ENCODE data around the gene PISD.
"Not testable (repeated sequence)": the region's sequence is repeated elsewhere in the genome, so short reads cannot be mapped to it uniquely, and the experiment has no call there.

The PISD gene

GRCh38 chr22:31661851-31662667, at the start of gene PISD:
TSS of gene PISD (minus strand) at chr22:31662215. CDS start at chr22:31662208, 7 bp downstream.
- peak; percentile 87 for DNase-seq

- DNase-seq = not testable (repeated sequence)
Observed at GRCh38 chr22:31711226-31711625, 49.2 kb upstream of the PISD start.

DNA sequence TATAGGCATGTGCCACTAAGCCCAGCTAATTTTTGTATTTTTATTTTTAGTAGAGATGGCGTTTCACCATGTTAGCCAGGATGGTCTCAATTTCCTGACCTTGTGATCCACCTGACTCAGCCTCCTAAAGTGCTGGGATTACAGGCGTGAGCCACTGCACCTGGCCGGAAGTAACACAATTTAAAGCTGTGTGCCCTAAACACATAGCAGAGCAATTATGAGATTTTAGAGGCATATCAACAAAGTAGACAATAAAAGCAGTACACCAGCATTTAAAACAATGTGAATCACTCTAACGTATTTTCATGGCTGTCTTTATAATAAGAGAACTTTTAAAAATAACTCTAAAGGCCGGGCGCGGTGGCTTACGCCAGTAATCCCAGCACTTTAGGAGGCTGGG, 45.5 kb upstream of the PISD start:
- no peak for DNase-seq

- no peak for DNase-seq
Observed at GRCh38 chr22:31695423-31695822, 33.4 kb upstream of the PISD start.

DNA sequence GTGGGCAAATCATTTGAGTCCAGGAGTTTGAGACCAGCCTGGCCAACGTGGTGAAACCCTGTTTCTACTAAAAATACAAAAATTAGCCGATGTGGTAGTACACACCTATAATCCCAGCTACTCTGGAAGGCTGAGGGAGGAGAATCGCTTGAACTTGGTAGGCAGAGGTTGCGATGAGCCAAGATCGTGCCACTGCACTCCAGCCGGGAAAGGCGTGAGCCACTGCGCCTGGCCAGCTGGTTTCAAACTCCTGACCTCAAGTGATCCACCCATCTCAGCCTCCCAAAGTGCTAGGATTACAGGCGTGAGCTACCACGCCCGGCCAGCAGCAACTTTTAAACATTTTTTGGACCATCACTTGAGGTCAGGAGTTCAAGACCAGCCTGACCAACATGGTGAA, 32.0 kb upstream of the PISD start:
- not testable (repeated sequence) for DNase-seq

GRCh38 chr22:31692186-31692886, 30.3 kb upstream of the PISD start:
- no peak for DNase-seq

DNA sequence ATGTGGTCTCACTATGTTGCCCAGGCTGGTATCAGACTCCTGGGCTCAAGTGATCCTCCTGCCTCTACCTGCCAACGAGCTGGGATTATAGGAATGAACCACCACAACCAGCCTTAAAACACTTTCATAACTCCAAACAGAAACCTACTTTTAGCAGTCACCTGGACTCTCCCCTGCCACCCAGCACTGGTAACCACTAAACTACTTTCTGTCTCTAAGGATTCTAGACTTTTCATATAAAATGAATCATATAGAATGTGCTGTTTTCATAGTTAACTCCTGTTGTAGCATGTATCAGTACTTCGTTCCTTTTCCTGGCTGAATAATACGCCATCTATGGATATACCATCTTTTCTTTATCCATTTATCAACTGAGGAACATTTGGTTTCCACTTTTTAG, 29.4 kb upstream of the PISD start:
- no peak for DNase-seq

DNA sequence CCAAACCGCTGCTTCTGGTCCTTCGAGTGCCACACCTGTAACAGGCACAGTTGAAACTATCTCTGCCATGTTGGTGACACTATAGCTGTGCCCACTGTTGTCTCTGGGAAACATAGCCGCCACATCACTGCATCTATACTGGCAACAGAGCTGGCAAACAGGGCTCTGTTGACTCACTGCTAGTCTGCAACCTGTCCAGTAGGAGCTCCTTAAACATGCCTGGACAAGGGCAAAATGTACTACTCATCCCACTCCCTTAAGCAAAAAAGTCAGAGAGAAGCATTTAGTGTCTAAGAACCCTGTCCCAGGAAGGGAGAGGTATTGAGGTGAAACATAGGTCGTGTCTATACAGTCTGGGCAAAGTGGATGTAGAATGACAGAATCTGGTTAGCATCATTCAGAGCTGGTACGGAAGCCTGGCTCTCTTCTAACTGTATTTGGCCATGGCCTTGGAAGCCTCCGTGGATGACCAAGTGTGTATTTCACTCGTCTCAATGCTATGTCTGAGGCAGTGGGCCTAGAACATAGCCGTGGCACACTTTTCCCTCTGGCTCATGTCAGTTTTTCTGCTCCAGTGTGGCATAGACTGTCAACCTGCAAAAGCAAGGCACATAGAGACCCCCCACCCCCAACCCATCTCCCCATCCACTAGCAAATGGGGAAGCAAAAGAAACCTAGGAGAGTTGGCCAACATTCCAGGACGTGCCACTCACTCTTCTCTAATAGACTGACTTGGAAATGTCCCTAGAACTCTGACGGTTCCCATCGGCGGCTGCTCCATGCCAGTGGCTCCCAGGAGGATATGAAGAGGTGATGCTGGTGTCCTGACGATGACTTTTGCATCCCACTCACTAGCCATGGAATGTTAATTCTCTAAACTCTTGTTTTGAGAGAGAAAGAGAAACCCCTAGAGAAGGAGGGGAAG, 21.4 kb upstream of the PISD start:
- no peak for DNase-seq

- DNase-seq = no peak
Observed at GRCh38 chr22:31682751-31683150, 20.7 kb upstream of the PISD start.

GRCh38 chr22:31681349-31682345, 19.6 kb upstream of the PISD start:
- no peak for DNase-seq

GRCh38 chr22:31680861-31681341, 18.9 kb upstream of the PISD start:
- no peak for DNase-seq

- no peak for DNase-seq
Observed at GRCh38 chr22:31678748-31679147, 16.7 kb upstream of the PISD start.

DNA sequence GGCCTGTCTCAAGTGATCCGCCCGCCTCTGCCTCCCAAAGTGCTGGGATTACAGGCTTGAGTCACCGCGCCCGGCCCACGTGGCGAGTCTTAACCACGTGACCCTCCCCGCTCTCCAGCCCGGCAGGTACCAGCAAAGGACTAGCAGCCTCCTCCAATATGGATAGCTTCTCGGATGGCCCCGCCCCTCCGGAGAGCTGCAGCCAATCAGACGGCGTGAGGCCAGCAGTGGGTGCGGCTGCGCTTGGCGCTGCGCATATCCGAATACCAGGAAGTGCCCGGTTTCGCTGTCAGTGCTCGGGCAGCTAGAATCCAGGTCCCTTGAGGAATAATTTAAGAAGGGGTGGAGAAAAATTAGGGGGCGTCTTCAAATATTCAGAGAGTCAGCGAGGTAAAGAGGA, 14.7 kb upstream of the PISD start:
- peak; percentile 72 for DNase-seq

DNA sequence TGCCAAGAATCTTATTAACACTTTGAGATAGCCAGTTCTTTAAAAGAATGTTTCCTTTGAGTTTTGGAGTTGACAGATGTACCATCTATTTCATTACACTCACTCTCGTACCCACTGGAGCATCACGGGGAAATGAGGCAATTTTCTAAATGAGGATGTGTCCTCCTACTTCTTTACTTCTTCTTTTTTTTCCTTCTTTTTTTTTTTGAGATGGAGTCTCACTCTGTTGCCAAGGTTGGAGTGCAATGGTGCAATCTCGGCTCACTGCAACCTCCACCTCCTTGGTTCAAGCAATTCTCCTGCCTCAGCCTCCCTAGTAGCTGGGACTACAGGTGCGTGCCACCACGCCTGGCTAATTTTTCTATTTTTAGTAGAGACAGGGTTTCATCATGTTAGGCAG, 12.2 kb upstream of the PISD start:
- not testable (repeated sequence) for DNase-seq

- DNase-seq = not testable (repeated sequence)
Observed at GRCh38 chr22:31668849-31669248, 6.8 kb upstream of the PISD start.

DNA sequence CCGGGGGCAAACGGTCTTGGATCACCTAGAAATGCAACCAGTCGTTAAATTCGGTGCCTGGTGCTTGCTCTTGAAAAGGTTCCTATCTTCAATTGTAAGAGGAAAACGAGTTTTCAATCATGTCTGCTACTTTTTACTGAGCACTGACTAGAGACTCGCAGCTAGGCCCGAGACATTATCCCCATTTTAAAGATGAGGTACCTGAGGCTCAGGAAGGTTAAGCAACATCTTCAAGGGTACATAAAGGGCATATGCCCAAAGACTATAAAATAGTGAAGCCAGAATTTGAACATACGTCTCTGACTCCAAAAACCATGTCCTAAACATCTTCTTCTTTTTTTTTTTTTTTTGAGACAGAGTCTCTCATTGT, 638 bp upstream of the PISD start:
- no peak for DNase-seq

DNA sequence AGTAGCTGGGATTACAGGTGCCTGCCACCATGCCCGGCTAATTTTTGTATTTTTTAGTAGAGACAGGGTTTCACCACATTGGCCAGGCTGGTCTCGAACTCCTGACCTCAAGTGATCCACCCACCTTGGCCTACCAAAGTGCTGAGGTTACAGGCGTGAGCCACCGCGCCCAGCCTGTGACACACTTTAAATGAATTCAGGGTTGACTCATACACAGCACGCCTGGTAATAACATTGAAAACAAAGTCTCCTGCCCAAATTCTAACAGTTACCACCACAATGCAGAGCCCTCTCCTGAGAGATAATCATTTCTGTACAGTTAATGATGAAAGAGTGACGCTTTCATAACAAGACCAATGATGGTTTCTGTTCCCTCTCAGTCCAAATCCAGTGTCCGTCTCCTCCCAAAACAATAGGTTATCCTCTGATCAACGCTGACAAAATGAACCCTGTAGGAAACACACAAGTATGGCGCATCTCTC, 1.1 kb downstream of the PISD start:
- DNase-seq = not testable (repeated sequence)

- DNase-seq = no peak
Observed at GRCh38 chr22:31659246-31659645, 2.8 kb downstream of the PISD start.

DNA sequence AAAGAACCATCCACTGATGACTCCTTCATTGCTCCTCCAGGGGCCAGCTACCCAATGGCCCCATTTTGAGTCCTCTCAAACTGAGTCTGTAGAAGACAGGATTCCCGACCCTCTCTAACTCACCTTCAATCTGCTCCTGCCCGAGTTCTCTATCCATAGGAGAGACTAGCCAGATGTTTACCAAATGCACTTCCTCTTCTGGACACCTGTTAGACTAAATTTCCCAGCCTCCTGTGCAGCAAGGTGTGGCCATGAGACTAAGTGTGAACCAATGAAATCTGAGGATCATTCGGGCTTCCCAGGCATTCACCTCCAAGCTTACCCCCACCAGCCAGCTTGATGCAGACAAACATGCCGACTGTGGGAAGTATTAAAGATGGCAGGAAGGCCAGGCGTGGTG, 7.6 kb downstream of the PISD start:
- no peak for DNase-seq

DNA sequence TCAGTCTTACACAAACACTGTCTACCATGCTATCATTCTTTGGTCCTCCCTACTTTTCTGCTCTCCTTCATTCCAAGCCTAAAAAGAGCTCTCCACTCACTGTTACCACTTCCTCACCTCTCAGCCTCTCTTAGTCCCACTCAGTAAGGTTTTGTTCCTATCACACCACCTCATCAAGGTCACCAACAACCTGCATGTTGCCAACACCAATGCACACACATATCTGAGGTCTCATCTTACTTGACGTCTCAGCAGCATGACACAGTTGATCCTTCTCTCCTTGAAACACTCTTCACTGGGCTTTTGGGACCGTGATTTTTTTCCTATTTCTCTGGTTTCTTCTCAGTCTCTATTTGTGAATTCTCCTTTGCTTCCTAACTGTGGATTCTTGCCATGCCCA, 8.1 kb downstream of the PISD start:
- no peak for DNase-seq

GRCh38 chr22:31652911-31653684, 8.9 kb downstream of the PISD start:
- DNase-seq = peak; percentile 66
